HEK293T (cell line): ENCODE data around the gene FSIP1.

Source experiments
- HDGF ChIP-seq: fragments of 450-650 bp; IDR thresholded peaks from 2 replicates; pipeline ENCODE4 v1.6.1; 2017; ENCODE audit warnings: antibody characterized with exemption, borderline replicate concordance
- NFRKB ChIP-seq: fragments of 450-650 bp; IDR thresholded peaks from 2 replicates; pipeline ENCODE4 v1.6.1; 2016; ENCODE audit warnings: mild to moderate bottlenecking, moderate library complexity
- TARDBP ChIP-seq: fragments of 450-650 bp; IDR thresholded peaks from 2 replicates; pipeline ENCODE4 v1.6.1; 2016

DNA sequence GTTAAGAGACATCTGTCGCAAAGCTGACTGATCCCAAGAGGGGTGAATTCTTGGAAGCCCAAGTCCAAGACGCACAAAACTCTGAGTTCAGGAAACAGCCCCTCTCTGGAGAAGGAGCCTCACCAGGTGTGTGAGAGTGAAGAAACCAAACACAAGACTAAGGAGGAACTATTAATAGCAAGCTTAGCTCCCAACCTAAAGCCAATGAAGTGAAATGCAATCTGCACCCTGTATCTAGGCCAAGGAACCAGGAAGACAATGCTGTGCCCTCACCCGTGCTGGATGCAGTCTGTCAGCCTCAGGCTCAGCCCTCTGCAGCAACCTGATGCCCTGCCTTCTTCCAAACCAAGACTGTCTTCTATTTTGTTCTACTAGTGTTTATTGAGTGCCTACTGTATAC, 224.2 kb downstream of the FSIP1 start:
- TF ChIP-seq HDGF = no peak
- no peak for TF ChIP-seq NFRKB
- TF ChIP-seq TARDBP = no peak
